GM23338 (cell line): Measurements from ENCODE around the gene SPRING1.

Experiments used
- CREB1 ChIP-seq: fragments of 250-450 bp; sonication (Bioruptor Pico); IDR thresholded peaks from 2 replicates; pipeline ENCODE4 v1.5.0; 2020; ENCODE audit warnings: low read depth, mild to moderate bottlenecking, moderate library complexity
- ETS1 ChIP-seq: IDR thresholded peaks from 2 replicates; pipeline ENCODE4 v1.6.1; 2016; ENCODE audit warnings: antibody characterized with exemption
- EZH2 ChIP-seq: fragments of 200-600 bp; sonication (generic); IDR thresholded peaks from one replicate; pipeline ENCODE4 v1.8.0; 2017; ENCODE audit warnings: antibody characterized with exemption, mild to moderate bottlenecking, low read depth; ENCODE audit not compliant: unreplicated experiment
- EZH2phosphoT487 ChIP-seq: fragments of 200-600 bp; sonication (generic); IDR thresholded peaks from one replicate; pipeline ENCODE4 v1.8.1; 2018; ENCODE audit warnings: antibody characterized with exemption; ENCODE audit not compliant: unreplicated experiment
- JUNB ChIP-seq: IDR thresholded peaks from one replicate; pipeline ENCODE4 v1.6.1; 2016; ENCODE audit warnings: antibody characterized with exemption; ENCODE audit not compliant: unreplicated experiment
- POLR2AphosphoS5 ChIP-seq: IDR thresholded peaks from 2 replicates; pipeline ENCODE4 v1.6.1; 2016; ENCODE audit warnings: antibody characterized with exemption, low read depth
- REST ChIP-seq: IDR thresholded peaks from one replicate; pipeline ENCODE4 v1.6.1; 2018; ENCODE audit warnings: antibody characterized with exemption; ENCODE audit not compliant: unreplicated experiment
- STAT1 ChIP-seq: IDR thresholded peaks from one replicate; pipeline ENCODE4 v1.6.1; 2016; ENCODE audit warnings: antibody characterized with exemption; ENCODE audit not compliant: unreplicated experiment
- ZNF114 ChIP-seq: fragments of 250-450 bp; sonication (Bioruptor Pico); IDR thresholded peaks from 2 replicates; pipeline ENCODE4 v1.5.0; 2020; ENCODE audit warnings: mild to moderate bottlenecking, moderate library complexity
- ZNF331 ChIP-seq: fragments of 250-450 bp; sonication (Bioruptor Pico); IDR thresholded peaks from 2 replicates; pipeline ENCODE4 v1.5.0; 2020; ENCODE audit warnings: low read depth, mild to moderate bottlenecking, moderate library complexity
- ZNF462 ChIP-seq: fragments of 250-450 bp; sonication (Bioruptor Pico); IDR thresholded peaks from 2 replicates; pipeline ENCODE4 v1.5.0; 2020; ENCODE audit warnings: mild to moderate bottlenecking, moderate library complexity
- TF ChIP-seq, protein P1 (sequence below), 2 experiments: fragments of 200-600 bp in 1 of 2; sonication (generic) in 1 of 2; conservative IDR thresholded peaks; 2 replicates each; pipeline versions ENCODE4 v1.5.1 to v1.6.1; 2016 to 2017; ENCODE audit warnings: antibody characterized with exemption in 2 of 2, low read depth in 2 of 2, mild to moderate bottlenecking in 2 of 2, moderate library complexity in 1 of 2

- no peak for TF ChIP-seq CREB1 (CRISPR knock-in tag)
- TF ChIP-seq, protein P1, sequence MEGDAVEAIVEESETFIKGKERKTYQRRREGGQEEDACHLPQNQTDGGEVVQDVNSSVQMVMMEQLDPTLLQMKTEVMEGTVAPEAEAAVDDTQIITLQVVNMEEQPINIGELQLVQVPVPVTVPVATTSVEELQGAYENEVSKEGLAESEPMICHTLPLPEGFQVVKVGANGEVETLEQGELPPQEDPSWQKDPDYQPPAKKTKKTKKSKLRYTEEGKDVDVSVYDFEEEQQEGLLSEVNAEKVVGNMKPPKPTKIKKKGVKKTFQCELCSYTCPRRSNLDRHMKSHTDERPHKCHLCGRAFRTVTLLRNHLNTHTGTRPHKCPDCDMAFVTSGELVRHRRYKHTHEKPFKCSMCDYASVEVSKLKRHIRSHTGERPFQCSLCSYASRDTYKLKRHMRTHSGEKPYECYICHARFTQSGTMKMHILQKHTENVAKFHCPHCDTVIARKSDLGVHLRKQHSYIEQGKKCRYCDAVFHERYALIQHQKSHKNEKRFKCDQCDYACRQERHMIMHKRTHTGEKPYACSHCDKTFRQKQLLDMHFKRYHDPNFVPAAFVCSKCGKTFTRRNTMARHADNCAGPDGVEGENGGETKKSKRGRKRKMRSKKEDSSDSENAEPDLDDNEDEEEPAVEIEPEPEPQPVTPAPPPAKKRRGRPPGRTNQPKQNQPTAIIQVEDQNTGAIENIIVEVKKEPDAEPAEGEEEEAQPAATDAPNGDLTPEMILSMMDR (conservative IDR thresholded peaks at IDR 0.05; ENCODE audit: low read depth in 2 of 2), result no peak
- TF ChIP-seq EZH2phosphoT487, result no peak
- TF ChIP-seq POLR2AphosphoS5, result no peak
- TF ChIP-seq EZH2, result no peak
- TF ChIP-seq JUNB, result no peak
- TF ChIP-seq REST, result no peak
- TF ChIP-seq ETS1, result no peak
- no peak for TF ChIP-seq STAT1
- no peak for TF ChIP-seq ZNF331 (CRISPR knock-in tag)
- TF ChIP-seq ZNF114 (CRISPR knock-in tag), result no peak
- no peak for TF ChIP-seq ZNF462 (CRISPR knock-in tag)
These were observed 39.8 kb downstream of the SPRING1 start for GRCh38 chr12:116698116-116698515.
